Ovary (tissue), 3 donors: ENCODE measurements around the gene SBF2.

Experiments
- POLR2A ChIP-seq: fragments of 450-650 bp; IDR thresholded peaks from one replicate; pipeline ENCODE4 v1.6.1; 2017; ENCODE audit warnings: antibody characterized with exemption, mild to moderate bottlenecking, moderate library complexity
- TF ChIP-seq, protein P1 (sequence below), 3 donors: fragments of 450-650 bp in 2 of 3; fragments of 200-600 bp in 1 of 3; IDR thresholded peaks; one replicate each; pipeline versions ENCODE4 v1.5.1 to v1.8.0; 2016 to 2022; ENCODE audit warnings: antibody characterized with exemption in 3 of 3, mild to moderate bottlenecking in 1 of 3
- donor health status: DM: no; HTN: no; CAD: no.

DNA sequence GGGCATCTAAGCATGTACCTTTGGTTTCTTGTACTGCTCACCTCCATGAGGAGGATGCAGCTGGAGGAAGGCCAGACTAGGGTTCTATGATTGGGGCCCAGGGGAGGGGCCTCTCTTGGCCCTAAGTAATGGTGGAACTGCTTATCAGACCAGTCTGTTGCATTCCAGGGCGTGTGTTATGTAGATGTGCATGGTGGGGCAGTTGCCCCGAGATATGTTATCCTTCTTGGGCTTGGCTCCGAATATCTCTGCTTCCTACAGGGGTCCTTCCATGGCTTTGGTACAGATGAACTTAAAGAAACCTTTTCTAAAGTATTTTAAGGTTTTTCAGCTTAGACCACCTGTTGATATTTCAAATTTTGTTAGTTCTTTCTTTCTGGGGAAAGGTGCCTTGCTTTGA, 504.1 kb downstream of the SBF2 start:
- TF ChIP-seq POLR2A: no peak
- TF ChIP-seq, protein P1, sequence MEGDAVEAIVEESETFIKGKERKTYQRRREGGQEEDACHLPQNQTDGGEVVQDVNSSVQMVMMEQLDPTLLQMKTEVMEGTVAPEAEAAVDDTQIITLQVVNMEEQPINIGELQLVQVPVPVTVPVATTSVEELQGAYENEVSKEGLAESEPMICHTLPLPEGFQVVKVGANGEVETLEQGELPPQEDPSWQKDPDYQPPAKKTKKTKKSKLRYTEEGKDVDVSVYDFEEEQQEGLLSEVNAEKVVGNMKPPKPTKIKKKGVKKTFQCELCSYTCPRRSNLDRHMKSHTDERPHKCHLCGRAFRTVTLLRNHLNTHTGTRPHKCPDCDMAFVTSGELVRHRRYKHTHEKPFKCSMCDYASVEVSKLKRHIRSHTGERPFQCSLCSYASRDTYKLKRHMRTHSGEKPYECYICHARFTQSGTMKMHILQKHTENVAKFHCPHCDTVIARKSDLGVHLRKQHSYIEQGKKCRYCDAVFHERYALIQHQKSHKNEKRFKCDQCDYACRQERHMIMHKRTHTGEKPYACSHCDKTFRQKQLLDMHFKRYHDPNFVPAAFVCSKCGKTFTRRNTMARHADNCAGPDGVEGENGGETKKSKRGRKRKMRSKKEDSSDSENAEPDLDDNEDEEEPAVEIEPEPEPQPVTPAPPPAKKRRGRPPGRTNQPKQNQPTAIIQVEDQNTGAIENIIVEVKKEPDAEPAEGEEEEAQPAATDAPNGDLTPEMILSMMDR (IDR thresholded peaks at IDR 0.05): no peak
